ENCODE measurements around the gene KIF25.

- no peak for TF ChIP-seq CTCF (IDR thresholded peaks at IDR 0.05)
- no peak for TF ChIP-seq POLR2A (IDR thresholded peaks at IDR 0.05)
These were observed 43.3 kb upstream of the KIF25 start for GRCh38 chr6:167954151-167954550.

Data from uterus (tissue), 2 donors.